Trophoblast cell (in vitro differentiated cells and primary cell): ENCODE results near the gene IL1RAP.
"Not testable (repeated sequence)": the region's sequence is repeated elsewhere in the genome, so short reads cannot be mapped to it uniquely, and the experiment has no call there.

Experiments used
- DNase-seq, 2 donors: peaks; one replicate each; pipeline ENCODE4 v3.0.0-alpha.2; 2016
- H2AFZ ChIP-seq: 2 replicates; pipeline ENCODE4 v1.6.1; 2013; ENCODE audit warnings: low read length, moderate library complexity, mild to moderate bottlenecking; ENCODE audit not compliant: insufficient read depth, poor library complexity
- H2AK5ac ChIP-seq: 2 replicates; pipeline ENCODE4 v1.6.1; 2013; ENCODE audit warnings: mild to moderate bottlenecking, low read length
- H2BK120ac ChIP-seq: 2 replicates; pipeline ENCODE4 v1.6.1; 2013; ENCODE audit warnings: low read length, mild to moderate bottlenecking, moderate library complexity; ENCODE audit not compliant: insufficient read depth, poor library complexity
- H2BK12ac ChIP-seq: 2 replicates; pipeline ENCODE4 v1.6.1; 2013; ENCODE audit warnings: mild to moderate bottlenecking, low read length, moderate library complexity
- H2BK5ac ChIP-seq: 2 replicates; pipeline ENCODE4 v1.6.1; 2013; ENCODE audit warnings: low read length, low read depth, moderate library complexity, mild to moderate bottlenecking; ENCODE audit not compliant: poor library complexity
- H3K14ac ChIP-seq: 2 replicates; pipeline ENCODE4 v1.6.1; 2013; ENCODE audit warnings: mild to moderate bottlenecking, low read length
- H3K18ac ChIP-seq: 2 replicates; pipeline ENCODE4 v1.6.1; 2013; ENCODE audit warnings: mild to moderate bottlenecking, low read length
- H3K23ac ChIP-seq: 2 replicates; pipeline ENCODE4 v1.6.1; 2013; ENCODE audit warnings: low read length
- H3K27ac ChIP-seq: 2 replicates; pipeline ENCODE4 v1.5.1; 2013; ENCODE audit warnings: low read depth, mild to moderate bottlenecking, inconsistent platforms, low read length, moderate library complexity
- H3K27me3 ChIP-seq: 2 replicates; pipeline ENCODE4 v1.6.1; 2013; ENCODE audit warnings: inconsistent platforms, mild to moderate bottlenecking, low read length, moderate library complexity; ENCODE audit not compliant: insufficient read depth
- H3K36me3 ChIP-seq, 2 experiments: 1 replicate in 1 of 2; 2 replicates in 1 of 2; pipeline ENCODE4 v1.6.1; 2013; ENCODE audit warnings: low read length in 2 of 2, mild to moderate bottlenecking in 2 of 2, moderate library complexity in 1 of 2; ENCODE audit not compliant: insufficient read depth in 2 of 2, control insufficient read depth in 1 of 2
- H3K4ac ChIP-seq: 2 replicates; pipeline ENCODE4 v1.6.1; 2013; ENCODE audit warnings: low read depth, mild to moderate bottlenecking, low read length, moderate library complexity
- H3K4me1 ChIP-seq, 2 experiments: 1 replicate in 1 of 2; 2 replicates in 1 of 2; pipeline ENCODE4 v1.6.1; 2013; ENCODE audit warnings: low read length in 2 of 2, mild to moderate bottlenecking in 2 of 2, moderate library complexity in 1 of 2; ENCODE audit not compliant: insufficient read depth in 2 of 2, control insufficient read depth in 1 of 2
- H3K4me2 ChIP-seq: 2 replicates; pipeline ENCODE4 v1.6.1; 2013; ENCODE audit warnings: inconsistent platforms, mild to moderate bottlenecking, low read length, moderate library complexity
- H3K4me3 ChIP-seq: 2 replicates; pipeline ENCODE4 v1.5.1; 2013; ENCODE audit warnings: mild to moderate bottlenecking, low read depth, low read length, inconsistent platforms
- H3K79me1 ChIP-seq: one replicate; pipeline ENCODE4 v1.6.1; 2013; ENCODE audit warnings: low read length
- H3K79me2 ChIP-seq: 2 replicates; pipeline ENCODE4 v1.6.1; 2013; ENCODE audit warnings: low read length, mild to moderate bottlenecking; ENCODE audit not compliant: control insufficient read depth, insufficient read depth, poor library complexity
- H3K9ac ChIP-seq: 2 replicates; pipeline ENCODE4 v1.6.1; 2013; ENCODE audit warnings: mild to moderate bottlenecking, low read length
- H3K9me3 ChIP-seq: 2 replicates; pipeline ENCODE4 v1.6.1; 2013; ENCODE audit warnings: low read depth, mild to moderate bottlenecking, control low read depth, inconsistent platforms, low read length; ENCODE audit not compliant: insufficient read depth
- H4K12ac ChIP-seq: 2 replicates; pipeline ENCODE4 v1.6.1; 2013; ENCODE audit warnings: low read depth, mild to moderate bottlenecking, low read length, moderate library complexity
- H4K8ac ChIP-seq: 2 replicates; pipeline ENCODE4 v1.6.1; 2013; ENCODE audit warnings: low read depth, mild to moderate bottlenecking, low read length, moderate library complexity
- H4K91ac ChIP-seq: one replicate; pipeline ENCODE4 v1.6.1; 2013; ENCODE audit warnings: low read depth, mild to moderate bottlenecking, low read length, moderate library complexity
- WGBS: extraction: QIAGEN DNeasy Blood & Tissue Kit; methylation state at CpG from one replicate; pipeline ENCODE4 v1.1.7; 2013; ENCODE audit warnings: missing lambda C conversion rate; ENCODE audit not compliant: insufficient read length, insufficient coverage; ENCODE audit errors: extremely low coverage; 5-methylcytosine and 5-hydroxymethylcytosine counted together

IL1RAP gene

GRCh38 chr3:190518531-190518930 is 4.6 kb downstream of the IL1RAP start:
- not testable (repeated sequence) for H4K8ac ChIP-seq, H3K4me1 ChIP-seq, H2BK12ac ChIP-seq, H3K18ac ChIP-seq, H2BK5ac ChIP-seq, H3K9me3 ChIP-seq, H3K27me3 ChIP-seq, H3K36me3 ChIP-seq, H3K27ac ChIP-seq, H3K23ac ChIP-seq, DNase-seq, H3K9ac ChIP-seq, H4K12ac ChIP-seq, H3K79me2 ChIP-seq, H3K4me2 ChIP-seq, H2AFZ ChIP-seq, H3K14ac ChIP-seq, H3K4me3 ChIP-seq, H3K4ac ChIP-seq, H3K79me1 ChIP-seq, H2BK120ac ChIP-seq, H4K91ac ChIP-seq, H2AK5ac ChIP-seq
- no CpG with 5 or more reads among the region's 4 CpGs for WGBS

DNA sequence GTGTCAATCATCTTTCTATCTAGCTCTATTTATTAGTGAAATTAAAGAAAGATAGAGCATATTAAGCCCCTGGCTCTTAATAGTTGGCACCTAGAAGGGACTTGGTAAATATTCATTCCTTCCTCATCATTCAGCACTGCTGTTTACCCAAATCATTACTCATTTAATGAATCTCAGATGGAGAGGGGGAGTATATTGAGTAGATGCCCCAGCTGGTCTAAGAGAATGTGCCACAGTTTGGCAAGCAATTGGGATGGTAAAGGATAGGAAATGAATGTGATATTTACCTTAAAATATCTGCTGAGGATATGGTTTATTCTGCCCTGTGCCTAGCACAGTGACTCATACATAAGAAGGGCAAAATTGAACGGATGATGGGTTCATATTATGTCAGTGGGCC is 6.0 kb downstream of the IL1RAP start:
- Histone ChIP-seq H3K23ac (no peak overlapping the region), H3K79me1 (no peaks in the 10 kb centered on the region), H4K91ac (no peak overlapping the region), H3K79me2 (no peaks in the 10 kb centered on the region), H3K14ac (no peak overlapping the region), H3K27me3 (no peaks in the 10 kb centered on the region), H3K4ac (no peak overlapping the region), H3K18ac (no peak overlapping the region), H2BK12ac (no peak overlapping the region), H3K9ac (no peak overlapping the region), H2AFZ (no peak overlapping the region), H3K4me3 (no peak overlapping the region), H2BK120ac (no peak overlapping the region), H2AK5ac (no peak overlapping the region), H2BK5ac (no peak overlapping the region), H4K8ac (no peak overlapping the region), H3K27ac (no peak overlapping the region), H4K12ac (no peak overlapping the region), H3K4me2 (no peak overlapping the region), H3K4me1 (no peaks in the 10 kb centered on the region), H3K9me3 (no peaks in the 10 kb centered on the region), H3K36me3 (no peaks in the 10 kb centered on the region)
- no peak for DNase-seq
- no CpG with 5 or more reads among the region's 1 CpG for WGBS

DNA sequence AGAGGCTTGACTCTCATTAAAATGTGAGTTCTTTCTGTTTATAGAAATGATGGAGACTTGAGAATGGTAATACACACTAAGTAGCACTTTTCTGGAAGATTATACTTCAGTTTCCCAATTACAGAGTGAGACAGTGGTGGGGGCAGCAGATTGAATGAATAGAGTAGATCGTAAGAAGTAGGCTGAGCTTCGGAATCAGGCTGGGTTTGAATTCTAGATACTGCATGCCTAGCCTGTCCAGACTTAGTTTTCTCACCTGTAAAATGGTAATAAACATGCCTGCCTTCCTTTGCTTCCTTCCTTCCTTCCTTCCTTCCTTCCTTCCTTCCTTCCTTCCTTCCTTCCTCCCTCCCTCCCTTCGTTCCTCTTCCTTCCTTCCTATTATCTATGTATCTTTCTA is 8.1 kb downstream of the IL1RAP start:
- no peak overlapping the region for H4K8ac ChIP-seq
- H3K79me1 ChIP-seq: no peaks in the 10 kb centered on the region
- H3K4ac ChIP-seq: no peak overlapping the region
- H4K91ac ChIP-seq: no peak overlapping the region
- H3K14ac ChIP-seq: no peak overlapping the region
- H2AK5ac ChIP-seq: no peak overlapping the region
- no peak overlapping the region for H2BK120ac ChIP-seq
- H3K18ac ChIP-seq: no peak overlapping the region
- H3K4me2 ChIP-seq: no peak overlapping the region
- H3K27me3 ChIP-seq: no peaks in the 10 kb centered on the region
- peaks cover 0 to 2% of the 10 kb centered on the region in 2 experiments for H3K4me1 ChIP-seq
- H3K4me3 ChIP-seq: no peak overlapping the region
- no peak overlapping the region for H2AFZ ChIP-seq
- H3K9ac ChIP-seq: no peak overlapping the region
- H3K27ac ChIP-seq: no peak overlapping the region
- DNase-seq: no peak
- 92% methylated on average over 1 of the region's 3 CpGs for WGBS
- no peak overlapping the region for H2BK12ac ChIP-seq
- no peaks in the 10 kb centered on the region for H3K79me2 ChIP-seq
- no peaks in the 10 kb centered on the region for H3K9me3 ChIP-seq
- H2BK5ac ChIP-seq: no peak overlapping the region
- no peak overlapping the region for H3K23ac ChIP-seq
- no peak overlapping the region for H4K12ac ChIP-seq
- no peaks in the 10 kb centered on the region for H3K36me3 ChIP-seq

DNA sequence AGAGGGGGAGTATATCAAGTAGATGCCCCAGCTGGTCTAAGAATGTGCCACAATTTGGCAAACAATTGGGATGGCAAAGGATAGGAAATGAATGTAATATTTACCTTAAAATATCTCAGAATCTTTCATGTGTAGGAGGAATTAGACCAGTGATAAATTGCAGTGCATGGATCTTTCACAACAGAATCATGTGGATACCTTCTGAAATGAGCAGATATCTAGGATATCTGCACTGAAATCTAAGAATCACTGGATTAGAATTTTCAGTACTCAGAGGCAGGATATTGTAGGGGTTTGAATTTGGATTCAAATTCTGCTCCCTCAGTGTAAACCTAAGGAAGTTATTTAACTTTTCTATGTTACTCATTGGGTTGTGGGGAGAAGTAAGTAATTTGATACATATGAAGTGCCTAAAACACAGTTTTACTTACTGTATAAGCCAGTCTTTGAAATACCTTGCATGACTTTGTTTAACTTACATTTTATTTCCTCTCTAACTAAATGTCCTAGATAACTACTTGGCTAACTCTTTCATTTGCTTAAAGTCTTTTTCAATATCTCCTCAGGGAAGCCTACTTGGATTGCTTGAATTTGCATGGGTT is 8.8 kb downstream of the IL1RAP start:
- no peak overlapping the region for H2BK5ac ChIP-seq
- H3K79me1 ChIP-seq: no peaks in the 10 kb centered on the region
- H4K12ac ChIP-seq: no peak overlapping the region
- H3K36me3 ChIP-seq: no peaks in the 10 kb centered on the region
- no peak overlapping the region for H4K8ac ChIP-seq
- no peak overlapping the region for H4K91ac ChIP-seq
- H3K9me3 ChIP-seq: no peaks in the 10 kb centered on the region
- H3K4me3 ChIP-seq: no peak overlapping the region
- H3K4me1 ChIP-seq: peaks cover 0 to 2% of the 10 kb centered on the region in 2 experiments
- no peak overlapping the region for H3K4ac ChIP-seq
- no peak overlapping the region for H3K18ac ChIP-seq
- H2AFZ ChIP-seq: no peak overlapping the region
- no peak overlapping the region for H3K23ac ChIP-seq
- no peak overlapping the region for H2BK12ac ChIP-seq
- no peak overlapping the region for H3K9ac ChIP-seq
- no peak overlapping the region for H3K27ac ChIP-seq
- H2AK5ac ChIP-seq: no peak overlapping the region
- no peak overlapping the region for H3K14ac ChIP-seq
- no peaks in the 10 kb centered on the region for H3K79me2 ChIP-seq
- H2BK120ac ChIP-seq: no peak overlapping the region
- DNase-seq: peak in 1 of 2 donors; percentile 62
- no peak overlapping the region for H3K4me2 ChIP-seq
- H3K27me3 ChIP-seq: no peaks in the 10 kb centered on the region
